ENCODE measurements around the gene VAMP2. TPM values are rescaled to one million over a fixed set of nuclear protein-coding genes. Genes with fewer than 3 reads are reported as not detected.

Gene VAMP2
- total RNA-seq, 1 donor from 2014 or later: 19.8 TPM

GRCh38 chr17:8126491-8127066, 36.2 kb downstream of the VAMP2 start:
- TF ChIP-seq, protein P1, sequence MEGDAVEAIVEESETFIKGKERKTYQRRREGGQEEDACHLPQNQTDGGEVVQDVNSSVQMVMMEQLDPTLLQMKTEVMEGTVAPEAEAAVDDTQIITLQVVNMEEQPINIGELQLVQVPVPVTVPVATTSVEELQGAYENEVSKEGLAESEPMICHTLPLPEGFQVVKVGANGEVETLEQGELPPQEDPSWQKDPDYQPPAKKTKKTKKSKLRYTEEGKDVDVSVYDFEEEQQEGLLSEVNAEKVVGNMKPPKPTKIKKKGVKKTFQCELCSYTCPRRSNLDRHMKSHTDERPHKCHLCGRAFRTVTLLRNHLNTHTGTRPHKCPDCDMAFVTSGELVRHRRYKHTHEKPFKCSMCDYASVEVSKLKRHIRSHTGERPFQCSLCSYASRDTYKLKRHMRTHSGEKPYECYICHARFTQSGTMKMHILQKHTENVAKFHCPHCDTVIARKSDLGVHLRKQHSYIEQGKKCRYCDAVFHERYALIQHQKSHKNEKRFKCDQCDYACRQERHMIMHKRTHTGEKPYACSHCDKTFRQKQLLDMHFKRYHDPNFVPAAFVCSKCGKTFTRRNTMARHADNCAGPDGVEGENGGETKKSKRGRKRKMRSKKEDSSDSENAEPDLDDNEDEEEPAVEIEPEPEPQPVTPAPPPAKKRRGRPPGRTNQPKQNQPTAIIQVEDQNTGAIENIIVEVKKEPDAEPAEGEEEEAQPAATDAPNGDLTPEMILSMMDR (IDR thresholded peaks at IDR 0.05; ENCODE audit: unreplicated experiment): no peak
- peak overlapping the region; percentile 61 for H3K27ac Mint-ChIP-seq (ENCODE audit: unreplicated experiment)
- peak overlapping the region; percentile 95 for H3K4me3 Mint-ChIP-seq (ENCODE audit: unreplicated experiment)
- no peak for DNase-seq (ENCODE audit: low spot score)
- peaks cover 43% of the 10 kb centered on the region for H3K4me1 Mint-ChIP-seq (ENCODE audit: unreplicated experiment)
- peaks cover 41% of the 10 kb centered on the region for H3K27me3 Mint-ChIP-seq (ENCODE audit: unreplicated experiment)
- H3K9me3 Mint-ChIP-seq (ENCODE audit: unreplicated experiment): no peaks in the 10 kb centered on the region
- H3K36me3 Mint-ChIP-seq (ENCODE audit: low read depth, unreplicated experiment): peaks cover 13% of the 10 kb centered on the region

GRCh38 chr17:8125947-8126490, 36.7 kb downstream of the VAMP2 start:
- H3K4me1 Mint-ChIP-seq (ENCODE audit: unreplicated experiment): peaks cover 44% of the 10 kb centered on the region
- H3K36me3 Mint-ChIP-seq (ENCODE audit: low read depth, unreplicated experiment): peaks cover 13% of the 10 kb centered on the region
- H3K27ac Mint-ChIP-seq (ENCODE audit: unreplicated experiment): peak overlapping the region; percentile 92
- H3K4me3 Mint-ChIP-seq (ENCODE audit: unreplicated experiment): peak overlapping the region; percentile 95
- TF ChIP-seq, protein P1 (IDR thresholded peaks at IDR 0.05; ENCODE audit: unreplicated experiment): no peak
- H3K9me3 Mint-ChIP-seq (ENCODE audit: unreplicated experiment): no peaks in the 10 kb centered on the region
- DNase-seq (ENCODE audit: low spot score): no peak
- H3K27me3 Mint-ChIP-seq (ENCODE audit: unreplicated experiment): peaks cover 43% of the 10 kb centered on the region

- peaks cover 19% of the 10 kb centered on the region for H3K36me3 Mint-ChIP-seq (ENCODE audit: low read depth, unreplicated experiment)
- no peaks in the 10 kb centered on the region for H3K9me3 Mint-ChIP-seq (ENCODE audit: unreplicated experiment)
- TF ChIP-seq, protein P1 (IDR thresholded peaks at IDR 0.05; ENCODE audit: unreplicated experiment): no peak
- H3K4me1 Mint-ChIP-seq (ENCODE audit: unreplicated experiment): peaks cover 50% of the 10 kb centered on the region
- H3K27me3 Mint-ChIP-seq (ENCODE audit: unreplicated experiment): peaks cover 50% of the 10 kb centered on the region
- H3K4me3 Mint-ChIP-seq (ENCODE audit: unreplicated experiment): peak overlapping the region; percentile 95
- H3K27ac Mint-ChIP-seq (ENCODE audit: unreplicated experiment): peak overlapping the region; percentile 92
- DNase-seq (ENCODE audit: low spot score): peak; percentile 86
These were observed 37.4 kb downstream of the VAMP2 start for GRCh38 chr17:8125154-8125946.

GRCh38 chr17:8124350-8125153, 38.2 kb downstream of the VAMP2 start:
- H3K27ac Mint-ChIP-seq (ENCODE audit: unreplicated experiment): peak overlapping the region; percentile 79
- peak overlapping the region; percentile 68 for H3K4me3 Mint-ChIP-seq (ENCODE audit: unreplicated experiment)
- no peak for DNase-seq (ENCODE audit: low spot score)
- TF ChIP-seq, protein P1 (IDR thresholded peaks at IDR 0.05; ENCODE audit: unreplicated experiment): no peak
- peaks cover 55% of the 10 kb centered on the region for H3K27me3 Mint-ChIP-seq (ENCODE audit: unreplicated experiment)
- H3K4me1 Mint-ChIP-seq (ENCODE audit: unreplicated experiment): peaks cover 58% of the 10 kb centered on the region
- H3K36me3 Mint-ChIP-seq (ENCODE audit: low read depth, unreplicated experiment): peaks cover 27% of the 10 kb centered on the region
- no peaks in the 10 kb centered on the region for H3K9me3 Mint-ChIP-seq (ENCODE audit: unreplicated experiment)
